ENCODE data around the gene CHN1.

Gene CHN1

GRCh38 chr2:175036582-175037018 is 31.4 kb upstream of the CHN1 start:
- peak; percentile 32 for TF ChIP-seq CTCF (IDR thresholded peaks at IDR 0.05; ENCODE audit: low read depth, low read length, missing control alignments)
- DNase-seq (ENCODE audit: low read depth), result no peak
- H3K4me3 ChIP-seq (ENCODE audit: low read depth, low read length), result no peak overlapping the region

GRCh38 chr2:175035806-175036205 is 30.6 kb upstream of the CHN1 start:
- no peak for DNase-seq (ENCODE audit: low read depth)
- no peak overlapping the region for H3K4me3 ChIP-seq (ENCODE audit: low read depth, low read length)
- TF ChIP-seq CTCF (IDR thresholded peaks at IDR 0.05; ENCODE audit: low read depth, low read length, missing control alignments), result no peak

GRCh38 chr2:175034716-175035115 is 29.5 kb upstream of the CHN1 start:
- no peak for DNase-seq (ENCODE audit: low read depth)
- TF ChIP-seq CTCF (IDR thresholded peaks at IDR 0.05; ENCODE audit: low read depth, low read length, missing control alignments), result no peak
- H3K4me3 ChIP-seq (ENCODE audit: low read depth, low read length), result no peak overlapping the region

GRCh38 chr2:175030380-175031271 is 25.4 kb upstream of the CHN1 start:
- H3K4me3 ChIP-seq (ENCODE audit: low read depth, low read length), result no peak overlapping the region
- TF ChIP-seq CTCF (IDR thresholded peaks at IDR 0.05; ENCODE audit: low read depth, low read length, missing control alignments), result peak; percentile 51
- no peak for DNase-seq (ENCODE audit: low read depth)

DNA sequence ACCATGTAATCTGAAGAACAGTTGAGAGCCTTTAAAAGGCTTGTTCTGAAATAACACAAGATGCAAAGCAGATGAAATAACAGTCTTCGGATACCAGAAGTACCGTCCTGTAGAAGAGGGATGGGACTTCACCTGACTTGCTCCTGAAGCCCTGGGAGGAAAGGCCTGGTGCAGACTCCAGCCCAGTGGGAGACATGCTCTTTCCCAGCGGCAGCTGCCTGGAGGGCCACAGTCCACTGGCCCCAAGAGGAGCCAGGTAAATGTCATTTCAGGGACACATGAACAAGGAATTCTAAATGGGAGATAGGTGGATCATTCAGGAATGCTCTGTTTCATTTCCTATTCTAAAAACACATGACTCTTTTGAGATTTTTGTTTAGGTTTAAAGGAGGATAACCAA is 22.6 kb upstream of the CHN1 start:
- no peak overlapping the region for H3K4me3 ChIP-seq (ENCODE audit: low read depth, low read length)
- no peak for TF ChIP-seq CTCF (IDR thresholded peaks at IDR 0.05; ENCODE audit: low read depth, low read length, missing control alignments)
- DNase-seq (ENCODE audit: low read depth), result no peak

DNA sequence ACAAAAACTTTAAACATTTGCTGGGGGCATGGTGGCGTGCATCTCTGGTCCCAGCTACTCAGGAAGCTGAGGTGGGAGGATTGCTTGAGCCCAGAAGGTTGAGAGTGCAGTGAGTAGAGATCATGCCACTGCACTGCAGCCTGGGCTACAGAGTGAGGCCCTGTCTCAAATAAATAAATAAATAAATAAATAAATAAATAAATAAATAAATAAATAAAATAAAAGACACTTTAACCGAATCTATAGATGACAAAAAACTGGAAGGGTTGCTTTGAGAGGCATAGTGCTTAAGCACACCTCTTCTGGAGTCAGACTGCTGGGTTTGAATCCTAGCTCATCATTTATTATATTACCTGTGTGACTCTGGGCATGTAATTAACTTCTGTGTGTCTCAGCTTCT is 21.2 kb upstream of the CHN1 start:
- TF ChIP-seq CTCF (IDR thresholded peaks at IDR 0.05; ENCODE audit: low read depth, low read length, missing control alignments), result no peak
- no peak for DNase-seq (ENCODE audit: low read depth)
- H3K4me3 ChIP-seq (ENCODE audit: low read depth, low read length), result no peak overlapping the region

GRCh38 chr2:175025946-175026345 is 20.8 kb upstream of the CHN1 start:
- DNase-seq (ENCODE audit: low read depth), result no peak
- TF ChIP-seq CTCF (IDR thresholded peaks at IDR 0.05; ENCODE audit: low read depth, low read length, missing control alignments), result no peak

More at GRCh38 chr2:175025946-175026345, 20.8 kb upstream of the CHN1 start:
- H3K4me3 ChIP-seq (ENCODE audit: low read depth, low read length), result no peak overlapping the region
